NCI-H1436 (cell line): ENCODE measurements around the gene RALGAPB.
"Not testable (repeated sequence)": the region's sequence is repeated elsewhere in the genome, so short reads cannot be mapped to it uniquely, and the experiment has no call there.

Experiments used
- DNase-seq: peaks from one replicate; lab custom pipeline; 2025; lab: John Stamatoyannopoulos, UW

RALGAPB gene

GRCh38 chr20:38585404-38586180, 112.9 kb downstream of the RALGAPB start:
- DNase-seq, result no peak

GRCh38 chr20:38586181-38586525, 113.5 kb downstream of the RALGAPB start:
- no peak for DNase-seq

GRCh38 chr20:38588303-38588702, 115.7 kb downstream of the RALGAPB start:
- DNase-seq, result no peak

- no peak for DNase-seq
These were observed 116.7 kb downstream of the RALGAPB start for GRCh38 chr20:38589351-38589750.

GRCh38 chr20:38589967-38590675, 117.5 kb downstream of the RALGAPB start:
- no peak for DNase-seq

- no peak for DNase-seq
These were observed 118.2 kb downstream of the RALGAPB start for GRCh38 chr20:38590676-38591473.

GRCh38 chr20:38591474-38592410, 119.1 kb downstream of the RALGAPB start:
- DNase-seq, result no peak

GRCh38 chr20:38592411-38592790, 119.8 kb downstream of the RALGAPB start:
- DNase-seq, result not testable (repeated sequence)

- DNase-seq, result not testable (repeated sequence)
These were observed 121.6 kb downstream of the RALGAPB start for GRCh38 chr20:38594281-38594680.

GRCh38 chr20:38595886-38596285, 123.2 kb downstream of the RALGAPB start:
- DNase-seq, result not testable (repeated sequence)

- no peak for DNase-seq
These were observed 126.8 kb downstream of the RALGAPB start for GRCh38 chr20:38599410-38599882.

- DNase-seq, result no peak
These were observed 127.4 kb downstream of the RALGAPB start for GRCh38 chr20:38600057-38600456.

- no peak for DNase-seq
These were observed 128.9 kb downstream of the RALGAPB start, which contains the start of gene ARHGAP40 for GRCh38 chr20:38601216-38602184. ARHGAP40 (plus strand) TSS chr20:38601809.

- DNase-seq, result no peak
These were observed 129.5 kb downstream of the RALGAPB start for GRCh38 chr20:38602185-38602581.

- DNase-seq, result no peak
These were observed 130.6 kb downstream of the RALGAPB start for GRCh38 chr20:38603286-38603685.

GRCh38 chr20:38604873-38605303, 132.2 kb downstream of the RALGAPB start:
- DNase-seq, result no peak

- no peak for DNase-seq
These were observed 134.7 kb downstream of the RALGAPB start for GRCh38 chr20:38607351-38607750.

- DNase-seq, result no peak
These were observed 135.5 kb downstream of the RALGAPB start for GRCh38 chr20:38608188-38608587.

GRCh38 chr20:38609815-38610214, 137.2 kb downstream of the RALGAPB start:
- no peak for DNase-seq

- DNase-seq, result no peak
These were observed 137.9 kb downstream of the RALGAPB start for GRCh38 chr20:38610521-38610920.
